H9 (cell line): ENCODE data around the gene MFSD12. TPM values are rescaled to one million over a fixed set of nuclear protein-coding genes. Genes with fewer than 3 reads are reported as not detected.

Experiments used
- DNase-seq: peaks from one replicate; pipeline ENCODE4 v3.0.0-alpha.2; 2017
- H2AFZ ChIP-seq: one replicate; pipeline ENCODE4 v1.6.1; 2013; ENCODE audit warnings: mild to moderate bottlenecking, low read length, control low read depth, moderate library complexity
- H2AK5ac ChIP-seq: 2 replicates; pipeline ENCODE4 v1.6.1; 2013; ENCODE audit warnings: low read length, control low read depth, mixed read lengths; ENCODE audit not compliant: insufficient read length
- H2BK120ac ChIP-seq: one replicate; pipeline ENCODE4 v1.6.1; 2013; ENCODE audit warnings: low read depth, mild to moderate bottlenecking, low read length, control low read depth, inconsistent platforms; ENCODE audit not compliant: poor library complexity, severe bottlenecking
- H2BK12ac ChIP-seq: 2 replicates; pipeline ENCODE4 v1.6.1; 2013; ENCODE audit warnings: low read length, control low read depth, mixed read lengths, low read depth; ENCODE audit not compliant: insufficient read length
- H2BK15ac ChIP-seq: 2 replicates; pipeline ENCODE4 v1.6.1; 2013; ENCODE audit warnings: low read depth, low read length, control low read depth
- H2BK20ac ChIP-seq: one replicate; pipeline ENCODE4 v1.6.1; 2013; ENCODE audit warnings: low read depth, mild to moderate bottlenecking, low read length, control low read depth, inconsistent platforms; ENCODE audit not compliant: poor library complexity, severe bottlenecking
- H2BK5ac ChIP-seq: 2 replicates; pipeline ENCODE4 v1.6.1; 2013; ENCODE audit warnings: low read length, control low read depth, mixed read lengths; ENCODE audit not compliant: insufficient read length
- H3K14ac ChIP-seq: 2 replicates; pipeline ENCODE4 v1.6.1; 2013; ENCODE audit warnings: low read length, control low read depth; ENCODE audit not compliant: insufficient read depth
- H3K18ac ChIP-seq: 2 replicates; pipeline ENCODE4 v1.6.1; 2013; ENCODE audit warnings: low read depth, mild to moderate bottlenecking, mixed read lengths, low read length, control low read depth; ENCODE audit not compliant: insufficient read length
- H3K23ac ChIP-seq: 2 replicates; pipeline ENCODE4 v1.6.1; 2013; ENCODE audit warnings: low read length, control low read depth, mixed read lengths, low read depth; ENCODE audit not compliant: insufficient read length
- H3K23me2 ChIP-seq: 2 replicates; pipeline ENCODE4 v1.6.1; 2013; ENCODE audit warnings: low read depth, mild to moderate bottlenecking, mixed read lengths, low read length, control low read depth; ENCODE audit not compliant: insufficient read length, poor library complexity, severe bottlenecking
- H3K27ac ChIP-seq: 2 replicates; pipeline ENCODE4 v1.5.1; 2013; ENCODE audit warnings: low read length, control low read depth, mixed read lengths, low read depth; ENCODE audit not compliant: insufficient read length
- H3K27me3 ChIP-seq: 2 replicates; pipeline ENCODE4 v1.6.1; 2013; ENCODE audit warnings: low read length, control low read depth, inconsistent platforms; ENCODE audit not compliant: insufficient read depth
- H3K4ac ChIP-seq: 2 replicates; pipeline ENCODE4 v1.6.1; 2013; ENCODE audit warnings: low read depth, mild to moderate bottlenecking, control low read depth, inconsistent platforms, low read length, moderate library complexity
- H3K4me1 ChIP-seq: 2 replicates; pipeline ENCODE4 v1.6.1; 2013; ENCODE audit warnings: low read length, control low read depth, inconsistent platforms; ENCODE audit not compliant: insufficient read depth
- H3K4me2 ChIP-seq: 2 replicates; pipeline ENCODE4 v1.6.1; 2013; ENCODE audit warnings: low read length, control low read depth, mixed read lengths; ENCODE audit not compliant: insufficient read length, insufficient read depth
- H3K56ac ChIP-seq: 2 replicates; pipeline ENCODE4 v1.6.1; 2013; ENCODE audit warnings: low read depth, mild to moderate bottlenecking, mixed read lengths, low read length, control low read depth; ENCODE audit not compliant: insufficient read length
- H3K79me1 ChIP-seq: 2 replicates; pipeline ENCODE4 v1.6.1; 2013; ENCODE audit warnings: low read depth, mild to moderate bottlenecking, moderate library complexity, low read length, control low read depth, inconsistent platforms; ENCODE audit not compliant: insufficient read depth, poor library complexity, severe bottlenecking
- H3K79me2 ChIP-seq: 2 replicates; pipeline ENCODE4 v1.6.1; 2013; ENCODE audit warnings: low read length, control low read depth, inconsistent platforms; ENCODE audit not compliant: insufficient read depth
- H3K9ac ChIP-seq: 2 replicates; pipeline ENCODE4 v1.6.1; 2013; ENCODE audit warnings: low read length, control low read depth, mixed read lengths; ENCODE audit not compliant: insufficient read length; ENCODE audit errors: extremely low read depth
- H3K9me3 ChIP-seq: one replicate; pipeline ENCODE4 v1.6.1; 2013; ENCODE audit warnings: low read depth, low read length, inconsistent platforms; ENCODE audit not compliant: control insufficient read depth
- H3T11ph ChIP-seq: one replicate; pipeline ENCODE4 v1.6.1; 2013; ENCODE audit warnings: mild to moderate bottlenecking, low read length, control low read depth, inconsistent platforms
- H4K20me1 ChIP-seq: one replicate; pipeline ENCODE4 v1.6.1; 2013; ENCODE audit not compliant: control insufficient read depth, insufficient read length, insufficient read depth
- H4K5ac ChIP-seq: 2 replicates; pipeline ENCODE4 v1.6.1; 2013; ENCODE audit warnings: low read depth, mild to moderate bottlenecking, mixed read lengths, low read length, control low read depth; ENCODE audit not compliant: insufficient read length
- H4K8ac ChIP-seq: replicated peaks from 2 replicates; pipeline ENCODE4 v1.6.1; 2013; ENCODE audit warnings: low read length, control low read depth, mixed read lengths, low read depth; ENCODE audit not compliant: insufficient read length
- H4K91ac ChIP-seq: 2 replicates; pipeline ENCODE4 v1.6.1; 2013; ENCODE audit warnings: low read depth, mild to moderate bottlenecking, moderate library complexity, mixed read lengths, low read length, control low read depth; ENCODE audit not compliant: insufficient read length
- H3K27ac Mint-ChIP-seq, 3 experiments: 2 replicates in 2 of 3; 3 replicates in 1 of 3; pipeline ENCODE4 v1.8.0; 2020 to 2021; ENCODE audit warnings: mixed read lengths in 3 of 3, mild to moderate bottlenecking in 1 of 3, moderate library complexity in 1 of 3
- H3K27me3 Mint-ChIP-seq: 2 replicates; pipeline ENCODE4 v1.8.0; 2021; ENCODE audit warnings: low read depth, mild to moderate bottlenecking, moderate library complexity, mixed read lengths
- H3K36me3 Mint-ChIP-seq, 3 experiments: 2 replicates in 2 of 3; 3 replicates in 1 of 3; pipeline ENCODE4 v1.8.0; 2020 to 2021; ENCODE audit warnings: low read depth in 3 of 3, mixed read lengths in 3 of 3; ENCODE audit not compliant: insufficient read depth in 1 of 3
- H3K4me1 Mint-ChIP-seq, 2 experiments: 2 replicates each; pipeline ENCODE4 v1.8.0; 2020; ENCODE audit warnings: mixed read lengths in 2 of 2
- H3K4me3 Mint-ChIP-seq, 2 experiments: 2 replicates in 1 of 2; 3 replicates in 1 of 2; pipeline ENCODE4 v1.8.0; 2020 to 2021; ENCODE audit warnings: mild to moderate bottlenecking in 2 of 2, mixed read lengths in 2 of 2, moderate library complexity in 1 of 2
- H3K9me3 Mint-ChIP-seq, 2 experiments: 2 replicates in 1 of 2; 3 replicates in 1 of 2; pipeline ENCODE4 v1.8.0; 2020; ENCODE audit warnings: mild to moderate bottlenecking in 2 of 2, mixed read lengths in 2 of 2, moderate library complexity in 1 of 2
- WGBS: extraction: QIAGEN DNeasy Blood & Tissue Kit; methylation state at CpG from one replicate; pipeline ENCODE4 v1.1.7; 2013; ENCODE audit warnings: missing lambda C conversion rate, low lambda C conversion rate, mixed read lengths; ENCODE audit not compliant: insufficient read length; ENCODE audit errors: extremely low coverage; 5-methylcytosine and 5-hydroxymethylcytosine counted together
- total RNA-seq: library from RNA; stranded (reverse); gene quantifications from 2 replicates; pipeline ENCODE4 v1.2.1, GENCODE V29; 2021
- TF ChIP-seq, protein P1 (sequence below): fragments of 200-600 bp; sonication (generic); conservative IDR thresholded peaks from 3 replicates; pipeline ENCODE4 v1.8.0; 2021; ENCODE audit warnings: antibody characterized with exemption, mild to moderate bottlenecking

MFSD12 gene
- total RNA-seq, 1 experiment from 2014 or later: 58.8 TPM

DNA sequence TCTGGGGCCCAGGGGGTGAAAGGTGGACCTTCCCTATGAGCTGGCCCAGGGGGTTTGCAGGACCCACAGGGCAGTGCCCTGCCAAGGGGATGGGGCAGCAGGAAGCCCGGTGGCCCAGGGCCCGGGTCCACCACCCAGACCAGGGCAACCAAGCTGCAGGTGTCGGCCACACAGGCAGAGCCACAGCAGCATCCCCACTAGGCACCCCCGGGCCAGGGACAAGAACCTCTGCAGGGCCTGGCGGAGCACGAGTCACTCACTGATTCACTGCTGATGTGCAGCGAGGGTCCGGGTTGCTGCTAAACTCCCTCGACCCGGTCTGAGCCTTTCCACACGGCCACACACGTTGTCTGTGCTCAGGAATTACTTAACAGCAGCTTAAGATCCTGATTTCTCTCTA is 42.5 kb downstream of the MFSD12 start:
- no peak overlapping the region for H3K4ac ChIP-seq
- H4K20me1 ChIP-seq: no peaks in the 10 kb centered on the region
- TF ChIP-seq, protein P1, sequence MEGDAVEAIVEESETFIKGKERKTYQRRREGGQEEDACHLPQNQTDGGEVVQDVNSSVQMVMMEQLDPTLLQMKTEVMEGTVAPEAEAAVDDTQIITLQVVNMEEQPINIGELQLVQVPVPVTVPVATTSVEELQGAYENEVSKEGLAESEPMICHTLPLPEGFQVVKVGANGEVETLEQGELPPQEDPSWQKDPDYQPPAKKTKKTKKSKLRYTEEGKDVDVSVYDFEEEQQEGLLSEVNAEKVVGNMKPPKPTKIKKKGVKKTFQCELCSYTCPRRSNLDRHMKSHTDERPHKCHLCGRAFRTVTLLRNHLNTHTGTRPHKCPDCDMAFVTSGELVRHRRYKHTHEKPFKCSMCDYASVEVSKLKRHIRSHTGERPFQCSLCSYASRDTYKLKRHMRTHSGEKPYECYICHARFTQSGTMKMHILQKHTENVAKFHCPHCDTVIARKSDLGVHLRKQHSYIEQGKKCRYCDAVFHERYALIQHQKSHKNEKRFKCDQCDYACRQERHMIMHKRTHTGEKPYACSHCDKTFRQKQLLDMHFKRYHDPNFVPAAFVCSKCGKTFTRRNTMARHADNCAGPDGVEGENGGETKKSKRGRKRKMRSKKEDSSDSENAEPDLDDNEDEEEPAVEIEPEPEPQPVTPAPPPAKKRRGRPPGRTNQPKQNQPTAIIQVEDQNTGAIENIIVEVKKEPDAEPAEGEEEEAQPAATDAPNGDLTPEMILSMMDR: no peak
- H4K5ac ChIP-seq: no peak overlapping the region
- no peak overlapping the region for H2BK20ac ChIP-seq
- no peak overlapping the region for H2AK5ac ChIP-seq
- no peak for DNase-seq
- H4K91ac ChIP-seq: no peak overlapping the region
- no peaks in the 10 kb centered on the region for H3K79me1 ChIP-seq
- no peaks in the 10 kb centered on the region for H3K27me3 ChIP-seq
- no peak overlapping the region for H3K9ac ChIP-seq
- H3K9me3 ChIP-seq: no peaks in the 10 kb centered on the region
- H3K79me2 ChIP-seq: peaks cover 1% of the 10 kb centered on the region; the same call in 1 of the 2 replicates
- no peak overlapping the region for H2BK15ac ChIP-seq
- no peaks in the 10 kb centered on the region for H3K9me3 Mint-ChIP-seq
- peaks cover 3% of the 10 kb centered on the region; the same call in 1 of the 2 replicates for H3K4me1 ChIP-seq
- no peak overlapping the region; the same call in 1 of the 2 replicates for H3K14ac ChIP-seq
- no peak overlapping the region for H3K23ac ChIP-seq
- H3K4me2 ChIP-seq: no peak overlapping the region
- H2BK12ac ChIP-seq: no peak overlapping the region
- H2BK5ac ChIP-seq: no peak overlapping the region
- no peak overlapping the region for H2BK120ac ChIP-seq
- peak overlapping the region in 2 of 3 experiments; percentile 34 to 69; a peak in 1 of 7 replicates for H3K27ac Mint-ChIP-seq
- peaks cover 26 to 40% of the 10 kb centered on the region in 2 experiments for H3K4me1 Mint-ChIP-seq
- H4K8ac ChIP-seq: no peak overlapping the region
- no peak overlapping the region for H2AFZ ChIP-seq
- no peak overlapping the region for H3T11ph ChIP-seq
- no peaks in the 10 kb centered on the region for H3K23me2 ChIP-seq
- H3K36me3 Mint-ChIP-seq: peaks cover 2 to 18% (median 6%) of the 10 kb centered on the region in 3 experiments; a peak in 6 of 7 replicates
- H3K56ac ChIP-seq: no peak overlapping the region
- H3K27ac ChIP-seq: no peak overlapping the region
- WGBS: no CpG with 5 or more reads among the region's 12 CpGs
- no peak overlapping the region for H3K4me3 Mint-ChIP-seq
- H3K27me3 Mint-ChIP-seq: no peaks in the 10 kb centered on the region; the same call in 1 of the 2 replicates
- no peak overlapping the region for H3K18ac ChIP-seq
